HG02763 (cell line): ENCODE results near the gene KRT79.

ENCODE experiments used
- ATAC-seq: cut with Tn5 transposase; IDR thresholded peaks from one replicate; pipeline ENCODE4 v1.9.1; 2021; ENCODE audit warnings: mild to moderate bottlenecking, moderate library complexity; ENCODE audit not compliant: unreplicated experiment

The KRT79 gene

DNA sequence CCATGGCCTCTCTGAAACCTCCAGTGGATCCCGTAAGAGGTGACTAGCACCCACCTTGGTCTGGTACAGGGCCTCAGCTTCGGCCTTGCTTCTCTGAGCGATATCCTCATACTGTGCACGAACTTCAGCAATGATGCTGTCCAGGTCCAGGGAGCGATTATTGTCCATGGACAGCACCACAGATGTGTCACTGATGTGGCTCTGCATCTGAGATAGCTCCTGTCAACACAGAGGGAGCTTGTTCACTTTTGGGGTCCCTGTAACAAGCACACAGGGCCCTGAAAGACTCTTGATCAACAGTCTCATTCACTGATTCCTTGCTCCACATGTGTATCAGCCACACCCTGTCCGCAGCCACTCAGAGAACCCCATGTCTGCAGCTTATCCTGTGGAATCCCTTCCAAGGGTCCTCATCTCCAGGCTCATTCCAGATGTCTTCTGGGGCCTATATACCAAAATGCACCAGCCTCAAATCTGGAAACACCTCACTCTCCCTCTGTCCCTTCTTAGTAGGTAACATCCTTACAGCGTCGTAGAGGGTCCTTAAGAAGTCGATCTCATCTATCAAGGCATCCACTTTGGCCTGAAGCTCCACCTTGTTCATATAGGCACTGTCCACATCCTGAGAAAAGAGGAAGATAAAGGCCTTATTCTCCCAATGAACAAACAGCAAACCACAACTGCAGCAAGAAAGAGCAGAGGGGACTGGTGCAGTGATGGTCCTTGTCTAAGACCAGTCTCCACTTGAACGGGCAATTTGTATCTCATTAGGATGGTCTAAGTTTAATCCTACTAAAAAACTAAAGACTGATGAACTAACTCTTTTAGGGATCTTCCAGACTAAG is 41.7 kb downstream of the KRT79 start:
- no peak for ATAC-seq

DNA sequence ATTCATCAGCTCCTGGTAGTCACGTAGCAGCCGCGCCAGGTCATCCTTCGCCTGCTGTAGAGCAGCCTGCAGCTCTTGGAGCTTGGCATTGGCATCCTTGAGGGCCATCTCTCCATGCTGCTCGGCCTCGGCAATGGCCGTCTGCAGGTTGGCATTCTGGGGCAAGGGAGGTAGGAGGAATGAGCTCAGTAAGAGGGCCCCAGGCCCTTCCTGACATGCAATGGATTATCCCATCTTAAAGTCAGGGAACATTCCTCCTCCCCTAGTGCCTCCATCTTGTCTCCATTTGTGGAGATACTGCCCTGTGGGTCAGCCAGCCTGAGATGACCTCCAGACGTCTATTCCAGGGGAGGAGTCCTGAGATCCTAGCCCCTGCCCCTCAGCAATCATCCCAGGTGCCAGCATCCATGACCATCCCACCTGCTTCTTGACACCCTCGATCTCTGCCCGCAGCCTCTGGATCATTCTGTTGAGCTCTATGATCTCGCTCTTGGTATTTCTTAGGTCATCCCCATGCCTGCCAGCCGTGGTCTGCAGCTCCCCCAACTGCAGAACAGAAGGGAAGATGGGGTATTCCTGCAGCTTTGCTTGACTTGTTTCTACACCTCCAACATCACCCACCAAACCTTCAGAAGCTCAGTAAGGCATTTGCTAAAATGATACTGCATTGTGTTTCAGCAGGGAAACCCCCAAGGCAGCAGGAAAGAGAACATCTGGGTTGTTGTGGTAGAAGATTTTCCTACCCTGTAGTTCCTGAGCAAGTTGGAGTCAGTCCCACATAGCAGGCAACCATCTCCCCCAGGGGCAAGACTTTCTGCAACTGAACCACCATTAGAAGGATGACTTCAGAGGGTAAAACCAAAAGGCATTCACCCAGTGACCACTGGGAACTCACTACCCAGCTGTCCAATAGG is 42.6 kb downstream of the KRT79 start:
- no peak for ATAC-seq

DNA sequence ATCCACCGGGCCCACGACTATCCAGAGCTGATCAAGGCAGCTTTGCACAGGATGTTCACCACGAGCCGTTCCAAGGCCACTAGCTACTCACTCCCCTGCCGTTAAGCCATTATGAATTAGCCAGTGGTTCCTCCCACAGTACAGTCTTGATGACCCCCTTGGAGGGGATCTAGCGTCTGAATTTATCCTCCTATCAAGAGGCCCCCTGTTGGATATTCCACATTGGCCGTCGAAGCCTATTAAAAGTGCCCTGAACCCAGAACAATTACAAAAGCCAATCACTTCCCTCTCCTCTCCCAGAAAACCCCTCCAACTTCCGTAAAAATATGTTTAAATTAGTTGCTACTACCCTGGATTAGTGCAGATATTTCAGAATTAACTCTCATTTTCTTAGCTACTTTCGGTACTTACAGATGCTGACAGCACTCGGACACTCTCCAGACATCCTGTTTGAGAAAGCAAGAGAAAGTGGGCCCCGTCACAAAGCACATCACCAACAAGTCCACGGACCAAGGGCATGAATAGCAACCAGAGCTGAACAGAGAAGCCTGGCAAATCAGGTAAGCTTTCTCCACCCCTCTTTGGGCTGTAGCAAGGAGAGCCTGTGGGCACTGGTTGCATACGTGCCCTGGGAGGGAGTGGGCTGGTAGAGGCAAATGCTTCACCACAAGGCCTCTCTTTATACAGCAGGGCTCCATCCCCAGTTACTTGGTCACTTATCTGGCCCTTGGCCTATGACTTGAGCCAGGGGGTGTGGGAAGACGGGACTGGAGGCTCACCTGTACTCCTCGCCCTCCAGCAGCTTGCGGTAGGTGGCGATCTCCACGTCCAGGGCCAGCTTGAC is 43.5 kb downstream of the KRT79 start:
- no peak for ATAC-seq

DNA sequence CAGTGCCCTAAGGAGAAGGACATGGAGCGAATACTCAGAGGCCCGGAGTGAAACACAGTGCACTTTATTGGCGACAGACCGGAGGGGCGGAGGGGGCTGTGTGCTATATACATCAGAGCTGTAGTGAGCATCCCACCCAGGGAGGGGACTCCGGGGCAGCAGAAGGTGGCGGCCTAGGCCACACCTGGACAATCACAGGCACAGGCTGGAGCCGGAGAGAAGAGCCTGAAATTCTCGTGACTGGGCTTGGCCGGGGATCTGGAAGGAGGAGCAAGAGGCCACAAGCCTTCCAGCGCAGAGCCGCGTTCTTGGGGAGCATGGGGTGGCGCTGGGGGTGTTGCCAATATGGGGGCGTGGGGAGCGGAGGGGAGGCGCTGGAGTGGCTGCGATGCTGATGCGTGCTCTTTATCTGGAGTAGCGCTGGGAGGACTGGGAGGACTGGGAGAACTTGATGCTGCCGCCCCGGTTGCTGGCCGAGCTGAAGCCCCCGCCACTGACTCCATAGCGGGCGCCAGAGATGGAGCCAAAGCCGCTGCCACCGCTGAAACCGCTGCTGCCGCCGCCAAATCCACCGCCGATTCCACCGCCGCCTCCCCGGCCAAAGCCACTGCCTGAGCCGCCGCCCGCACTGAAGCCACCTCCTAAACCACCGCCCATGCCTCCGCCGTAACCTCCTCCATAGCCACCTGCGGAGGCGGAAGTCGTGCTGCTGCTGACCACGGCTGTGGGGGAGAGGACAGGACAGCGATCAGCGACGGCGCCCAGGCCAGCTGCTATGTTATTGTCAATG is 44.3 kb downstream of the KRT79 start:
- ATAC-seq: no peak

DNA sequence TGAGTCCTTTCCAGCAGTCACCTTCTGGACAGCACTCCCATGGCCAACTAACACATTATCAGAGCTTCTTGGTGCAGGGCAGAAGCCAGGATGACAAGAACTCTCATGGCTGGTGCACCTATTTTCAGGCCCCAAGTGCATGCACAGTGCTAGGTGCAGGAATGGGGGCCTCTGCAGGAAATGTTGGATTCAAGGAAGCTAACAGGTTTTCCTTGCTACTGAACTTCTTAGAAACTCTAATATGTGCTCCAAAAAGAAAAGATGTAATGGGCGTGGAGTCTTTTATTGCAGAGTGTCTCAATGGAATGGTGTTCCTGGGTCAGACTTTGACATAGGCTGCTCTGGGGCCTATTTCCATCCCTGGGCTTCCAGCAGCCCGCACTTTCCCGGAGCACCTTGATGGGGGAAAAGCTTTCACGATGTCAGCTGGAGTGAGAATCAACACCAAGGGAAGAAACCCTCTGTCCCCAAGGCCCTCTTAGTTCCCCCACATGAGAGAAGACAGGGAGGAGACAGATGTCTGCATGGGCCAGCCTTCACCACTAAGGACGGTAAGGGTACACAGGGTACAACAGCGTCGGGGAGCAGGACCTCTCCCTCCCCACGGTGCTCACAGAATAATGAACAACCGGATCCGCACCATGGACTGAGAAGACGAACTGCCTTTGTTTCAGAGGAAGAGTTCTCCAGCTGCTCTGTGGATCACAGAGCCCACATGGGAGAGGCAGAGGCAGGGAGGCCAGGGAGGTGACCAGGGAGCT is 45.1 kb downstream of the KRT79 start:
- no peak for ATAC-seq

DNA sequence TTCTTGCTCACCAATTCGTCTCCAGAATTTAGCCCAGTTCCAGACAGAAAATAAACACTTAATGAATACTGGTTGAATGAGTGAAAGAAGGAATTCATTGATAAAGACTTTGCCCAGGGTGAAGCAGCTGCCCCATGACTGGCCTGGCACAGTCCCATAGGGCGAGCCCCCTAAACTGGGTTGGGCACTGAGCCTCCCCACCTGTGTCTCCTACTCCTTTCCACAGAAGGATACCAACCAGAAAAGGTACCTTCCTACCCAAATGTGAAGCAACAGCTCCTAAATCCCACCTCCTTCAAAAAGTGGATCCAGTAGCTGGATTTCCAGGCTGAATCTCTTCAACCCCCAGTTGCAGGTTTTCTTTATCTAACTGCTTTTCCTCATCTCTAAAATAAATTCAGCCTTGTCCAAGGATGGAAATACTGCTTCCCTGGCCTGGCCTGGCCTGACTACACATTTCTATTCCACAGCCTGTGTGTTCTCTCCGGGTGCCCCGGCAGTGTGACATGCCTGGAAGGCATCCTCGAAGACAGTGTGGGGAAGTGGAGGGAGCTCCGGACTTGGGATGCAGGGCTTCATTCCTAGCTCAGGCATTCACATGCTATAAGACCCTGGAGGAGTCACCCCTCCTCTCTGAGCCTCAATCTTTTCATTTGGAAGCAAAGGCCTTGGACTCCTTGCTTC is 45.8 kb downstream of the KRT79 start:
- ATAC-seq: no peak

DNA sequence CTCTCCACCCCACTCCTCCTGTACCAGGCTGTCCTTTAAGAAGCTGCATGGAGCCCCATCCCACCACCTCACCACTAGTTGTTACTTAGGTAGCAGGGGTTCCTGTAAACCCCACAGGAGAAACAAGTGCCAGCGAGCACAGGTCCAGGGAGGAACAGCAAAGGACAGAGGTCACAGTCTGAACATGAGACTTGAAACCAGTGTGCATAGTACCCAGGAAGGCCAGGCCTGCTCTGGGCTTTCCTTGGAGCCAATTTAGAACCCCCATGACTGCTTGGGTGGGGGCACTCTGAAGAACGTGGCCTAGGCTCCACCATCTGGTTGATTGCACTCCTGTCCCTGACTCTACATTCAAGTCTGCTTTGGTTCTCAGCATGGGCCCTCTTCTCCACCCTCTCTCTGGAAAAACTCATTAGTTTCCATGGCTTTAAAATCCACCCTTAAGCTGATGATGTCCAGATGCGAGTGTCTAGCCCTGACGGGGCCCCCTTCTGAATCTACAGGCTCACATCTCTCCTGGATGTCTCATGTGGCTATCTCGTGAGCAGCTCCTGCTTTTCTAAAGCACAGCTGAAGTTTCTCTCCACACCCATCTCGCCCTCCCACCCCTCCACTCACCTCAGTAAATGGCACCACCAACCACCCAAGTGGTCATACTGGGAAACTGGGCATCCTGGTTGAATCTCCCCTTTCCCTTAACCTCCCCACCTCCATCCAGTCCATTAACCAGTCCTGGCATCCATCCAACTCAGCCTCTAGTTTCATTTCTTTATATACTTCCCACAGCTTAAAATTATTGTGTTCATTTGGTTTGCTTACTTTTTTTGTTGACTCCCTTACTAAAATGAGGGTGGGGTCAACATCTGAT is 46.6 kb downstream of the KRT79 start:
- ATAC-seq: no peak

DNA sequence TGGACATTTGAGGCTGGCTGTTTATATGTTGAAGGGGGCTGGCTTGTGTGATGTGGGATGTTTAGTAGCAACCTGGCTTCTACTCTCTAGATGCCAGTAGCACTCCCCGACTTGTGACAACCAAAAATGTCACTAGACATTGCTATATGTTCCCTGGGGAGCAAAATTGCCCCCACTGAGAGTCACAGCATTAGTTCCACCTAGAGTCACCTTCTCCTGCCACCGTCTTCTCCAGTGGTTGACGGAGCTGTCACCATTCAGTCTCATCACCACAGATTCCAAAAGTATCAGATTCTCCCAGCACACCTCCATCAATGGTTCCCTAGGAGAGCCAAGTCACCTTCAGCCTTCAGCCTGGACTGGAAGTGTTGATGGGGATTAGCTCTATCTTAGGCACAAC is 49.2 kb downstream of the KRT79 start:
- ATAC-seq: no peak

DNA sequence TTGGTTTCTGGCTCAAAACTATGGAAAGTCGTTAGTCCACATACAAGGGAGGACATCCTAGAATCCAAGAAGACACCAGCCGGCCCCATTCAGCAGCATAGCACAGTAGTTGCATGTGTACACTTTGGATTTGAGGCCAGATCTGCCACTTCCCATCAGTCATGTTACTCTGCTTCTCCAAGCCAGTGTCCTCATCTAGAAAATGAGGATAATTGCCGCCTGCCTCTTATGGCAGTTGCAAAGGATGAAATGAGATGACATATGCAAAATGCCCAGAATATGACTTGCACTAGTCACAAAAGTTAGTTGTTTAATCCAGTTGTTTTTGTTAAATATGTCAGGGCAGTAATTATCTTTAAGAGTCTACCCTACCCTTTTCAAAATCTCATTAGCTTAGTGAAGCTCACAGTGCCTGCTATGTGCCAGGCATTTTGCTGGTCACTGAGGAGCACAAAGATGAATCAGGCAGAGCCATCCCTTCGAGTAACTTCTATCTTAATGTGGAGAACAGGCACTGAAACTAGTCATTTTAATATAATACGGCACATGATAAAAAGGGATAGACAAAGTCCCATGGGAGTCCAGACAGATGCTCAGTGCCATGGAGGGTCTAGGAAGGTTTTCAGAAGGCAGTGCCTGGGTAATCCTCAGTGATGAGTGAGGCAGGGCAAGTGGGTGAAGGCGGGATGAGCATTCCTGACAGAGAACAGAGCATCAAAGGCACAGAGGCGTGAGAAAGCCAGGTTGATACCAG is 50.4 kb downstream of the KRT79 start:
- ATAC-seq: no peak

DNA sequence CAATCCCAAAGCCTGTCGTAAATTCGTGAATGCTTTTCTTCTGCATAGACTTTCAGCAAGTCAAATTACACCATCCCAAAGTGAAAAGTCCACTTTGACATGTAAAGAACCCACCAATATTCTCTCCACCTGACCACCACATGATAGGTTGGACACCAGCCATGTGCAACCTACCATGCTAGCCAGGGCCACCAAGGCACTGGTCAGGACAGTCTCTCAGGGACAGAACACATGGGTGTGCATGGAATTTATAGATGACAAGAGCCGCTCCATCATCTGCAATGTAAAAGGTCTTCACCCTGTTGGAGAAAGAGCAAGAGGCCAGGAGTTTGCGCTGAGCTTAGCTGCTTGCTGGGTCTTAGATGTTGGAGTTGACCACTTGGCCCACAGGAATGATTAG is 51.6 kb downstream of the KRT79 start:
- no peak for ATAC-seq

DNA sequence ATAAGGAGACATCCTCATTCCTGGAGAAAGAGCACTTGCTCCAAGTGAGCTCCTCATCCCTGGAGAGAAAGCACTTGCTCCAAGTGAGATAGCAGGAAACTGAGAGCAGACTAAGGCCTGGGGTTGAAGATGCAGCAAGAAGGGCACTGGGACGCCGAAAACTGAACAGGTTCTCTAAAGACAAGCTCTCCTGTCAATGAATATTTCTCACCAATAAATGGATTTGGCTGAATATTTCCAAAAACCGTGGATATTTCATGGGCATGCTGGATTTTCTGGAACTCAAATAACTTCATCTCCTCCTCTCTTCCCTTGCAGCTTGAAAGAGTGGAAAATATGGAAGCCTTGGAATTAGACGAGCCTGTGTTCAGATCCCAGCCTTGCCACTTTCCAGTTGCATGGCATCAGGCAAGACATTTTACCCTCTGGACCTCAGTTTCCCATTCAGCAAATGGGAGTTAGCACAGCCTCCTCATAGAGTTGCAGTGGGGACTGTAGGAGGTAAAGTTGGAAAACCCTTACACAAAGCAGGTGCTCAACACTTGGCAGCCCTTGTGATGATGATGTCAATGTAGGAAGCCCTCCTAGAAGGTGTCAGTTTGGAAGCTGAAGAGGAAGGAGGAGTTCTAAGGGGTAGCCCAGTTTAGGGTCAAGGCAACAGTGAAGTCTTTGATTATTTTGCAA is 52.6 kb downstream of the KRT79 start:
- ATAC-seq: no peak

DNA sequence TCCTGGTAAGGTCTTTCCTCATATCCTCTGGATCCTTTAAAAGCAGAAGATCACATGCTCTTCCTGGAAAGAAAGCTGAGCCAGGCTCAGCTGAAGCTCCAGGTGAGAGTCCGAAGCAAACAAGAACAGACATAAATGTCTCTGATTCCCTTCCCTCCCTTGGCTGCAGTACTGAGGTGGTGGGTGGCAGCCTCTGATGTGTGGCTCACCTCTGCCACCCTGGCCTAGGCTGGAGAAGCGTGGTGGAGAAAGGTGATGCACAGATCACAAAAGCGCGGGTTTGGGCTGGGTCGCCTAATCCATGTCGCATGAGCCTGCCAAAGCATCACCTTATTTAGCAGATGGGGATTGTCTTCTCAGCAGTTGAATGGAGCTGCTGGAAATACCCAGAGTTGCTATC is 54.2 kb downstream of the KRT79 start:
- no peak for ATAC-seq

DNA sequence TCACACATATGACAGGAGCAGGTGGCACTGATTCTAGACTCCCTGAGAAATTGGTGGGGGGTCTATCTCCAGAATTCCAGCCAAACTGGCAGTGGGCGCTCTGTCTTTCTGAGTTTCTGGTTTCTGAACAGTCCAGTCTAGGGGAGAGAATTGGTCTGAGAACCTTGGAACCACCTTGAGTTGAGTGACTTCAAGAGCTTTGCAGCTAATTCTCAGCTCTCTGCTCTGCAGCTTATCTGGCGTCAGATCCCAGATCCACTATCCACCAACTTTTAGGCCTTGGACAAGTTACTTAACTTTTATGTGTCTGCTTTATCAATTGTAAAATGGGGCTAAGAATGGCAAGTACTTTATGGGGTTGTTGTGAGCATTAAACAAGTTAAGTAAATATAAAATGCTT is 55.3 kb downstream of the KRT79 start:
- ATAC-seq: no peak

DNA sequence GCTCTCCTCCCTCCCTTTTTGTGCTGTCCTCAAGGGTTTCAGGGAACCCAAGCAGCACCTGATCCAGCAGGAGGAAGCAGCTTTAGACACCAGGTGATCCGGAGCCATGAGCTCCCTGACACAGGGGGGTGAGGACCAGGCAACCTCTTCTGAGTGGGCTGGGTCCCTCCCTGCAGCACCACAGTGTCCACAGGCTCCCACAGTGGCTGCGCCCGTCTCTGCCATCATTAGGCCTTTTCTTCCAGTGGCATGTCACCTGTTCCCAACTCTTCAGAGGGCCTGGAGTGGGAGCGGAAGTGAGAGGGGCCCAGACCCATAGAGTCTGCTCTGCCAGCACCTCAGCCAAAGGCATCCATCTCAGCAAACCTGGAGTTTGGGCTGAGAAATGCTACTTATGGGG is 56.5 kb downstream of the KRT79 start:
- no peak for ATAC-seq

DNA sequence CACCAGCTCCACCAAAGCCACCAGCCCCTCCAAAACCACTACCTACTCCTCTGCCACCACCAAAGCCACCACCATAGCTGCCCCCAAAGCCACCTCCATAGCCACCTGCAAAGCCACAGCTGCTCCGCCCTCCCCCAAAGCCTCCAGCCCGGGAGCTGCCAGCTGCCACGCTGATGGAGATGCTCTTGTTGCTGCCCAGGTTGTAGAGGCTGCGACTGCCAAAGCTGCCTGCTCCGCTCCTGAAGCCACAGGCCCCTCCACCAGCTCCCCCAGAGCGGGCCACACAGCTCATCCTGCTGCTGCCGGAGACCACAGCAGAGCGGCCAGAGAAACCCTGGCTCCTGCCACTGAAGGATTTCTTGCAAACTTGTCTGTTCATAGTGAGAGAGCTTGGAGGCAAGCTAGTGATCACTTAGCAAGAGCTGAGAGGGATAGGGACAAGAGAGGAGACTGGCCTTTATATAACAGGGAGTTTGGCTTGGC is 57.2 kb downstream of the KRT79 start, which contains the start of gene KRT76:
TSS of gene KRT76 (minus strand) at position 433 of the 483 bp plus-strand sequence. CDS start at position 379, 54 bp downstream.
- no peak for ATAC-seq

DNA sequence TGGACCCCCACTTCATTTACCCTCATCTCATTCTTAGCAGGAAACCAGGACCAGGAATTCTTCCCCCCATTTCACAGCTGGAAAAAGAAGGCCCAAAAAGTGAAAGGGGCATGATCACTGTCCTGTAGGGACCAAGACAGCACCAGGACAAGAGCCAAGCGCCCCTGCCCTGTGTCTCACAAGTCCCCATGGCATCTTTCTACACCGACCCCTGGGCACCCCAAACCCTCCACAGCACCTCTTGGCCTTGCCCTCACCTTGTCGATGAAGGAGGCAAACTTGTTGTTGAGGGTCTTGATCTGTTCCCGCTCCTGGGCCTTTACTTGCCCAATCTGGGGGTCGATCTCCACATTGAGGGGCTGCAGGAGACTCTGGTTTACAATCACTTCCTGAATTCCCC is 57.7 kb downstream of the KRT79 start:
- no peak for ATAC-seq
